Measurements from ENCODE around the gene PTPRM.

DNA sequence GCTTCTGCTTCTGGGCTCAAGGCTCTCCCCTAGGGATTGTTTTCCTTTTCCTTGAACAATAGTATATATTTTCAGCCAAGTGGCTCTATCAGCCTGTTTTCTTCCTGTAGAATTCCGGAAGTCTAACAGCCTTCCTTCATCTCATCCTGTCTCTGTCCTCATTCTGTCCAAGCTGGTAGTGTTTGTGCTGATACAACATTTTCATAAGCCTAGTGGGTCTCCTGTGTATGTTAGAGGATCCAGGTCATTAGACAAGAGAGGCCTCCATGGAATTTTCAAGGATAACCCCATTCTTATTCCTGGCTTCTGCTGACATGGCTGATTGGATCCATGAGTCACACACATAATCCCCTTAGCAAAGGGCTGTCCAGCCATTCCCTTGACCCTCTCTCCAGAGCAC lies 467.6 kb downstream of the PTPRM start:
- TF ChIP-seq, protein P1, sequence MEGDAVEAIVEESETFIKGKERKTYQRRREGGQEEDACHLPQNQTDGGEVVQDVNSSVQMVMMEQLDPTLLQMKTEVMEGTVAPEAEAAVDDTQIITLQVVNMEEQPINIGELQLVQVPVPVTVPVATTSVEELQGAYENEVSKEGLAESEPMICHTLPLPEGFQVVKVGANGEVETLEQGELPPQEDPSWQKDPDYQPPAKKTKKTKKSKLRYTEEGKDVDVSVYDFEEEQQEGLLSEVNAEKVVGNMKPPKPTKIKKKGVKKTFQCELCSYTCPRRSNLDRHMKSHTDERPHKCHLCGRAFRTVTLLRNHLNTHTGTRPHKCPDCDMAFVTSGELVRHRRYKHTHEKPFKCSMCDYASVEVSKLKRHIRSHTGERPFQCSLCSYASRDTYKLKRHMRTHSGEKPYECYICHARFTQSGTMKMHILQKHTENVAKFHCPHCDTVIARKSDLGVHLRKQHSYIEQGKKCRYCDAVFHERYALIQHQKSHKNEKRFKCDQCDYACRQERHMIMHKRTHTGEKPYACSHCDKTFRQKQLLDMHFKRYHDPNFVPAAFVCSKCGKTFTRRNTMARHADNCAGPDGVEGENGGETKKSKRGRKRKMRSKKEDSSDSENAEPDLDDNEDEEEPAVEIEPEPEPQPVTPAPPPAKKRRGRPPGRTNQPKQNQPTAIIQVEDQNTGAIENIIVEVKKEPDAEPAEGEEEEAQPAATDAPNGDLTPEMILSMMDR (conservative IDR thresholded peaks at IDR 0.05; ENCODE audit: low read depth, low read length) = no peak
- TF ChIP-seq RAD21 (IDR thresholded peaks at IDR 0.05; ENCODE audit: low read length) = no peak
- TF ChIP-seq POLR2A (IDR thresholded peaks at IDR 0.05; ENCODE audit: low read depth, low read length) = no peak
- TF ChIP-seq CHD1 (IDR thresholded peaks at IDR 0.05; ENCODE audit: low read depth, low read length) = no peak
- no peak for TF ChIP-seq MXI1 (IDR thresholded peaks at IDR 0.05; ENCODE audit: borderline replicate concordance, low read depth, low read length)
- TF ChIP-seq SMC3 (IDR thresholded peaks at IDR 0.05; ENCODE audit: low read depth, low read length) = no peak
- TF ChIP-seq NFE2L2 (IDR thresholded peaks at IDR 0.05; ENCODE audit: low read depth, low read length) = no peak
- TF ChIP-seq, protein P2, sequence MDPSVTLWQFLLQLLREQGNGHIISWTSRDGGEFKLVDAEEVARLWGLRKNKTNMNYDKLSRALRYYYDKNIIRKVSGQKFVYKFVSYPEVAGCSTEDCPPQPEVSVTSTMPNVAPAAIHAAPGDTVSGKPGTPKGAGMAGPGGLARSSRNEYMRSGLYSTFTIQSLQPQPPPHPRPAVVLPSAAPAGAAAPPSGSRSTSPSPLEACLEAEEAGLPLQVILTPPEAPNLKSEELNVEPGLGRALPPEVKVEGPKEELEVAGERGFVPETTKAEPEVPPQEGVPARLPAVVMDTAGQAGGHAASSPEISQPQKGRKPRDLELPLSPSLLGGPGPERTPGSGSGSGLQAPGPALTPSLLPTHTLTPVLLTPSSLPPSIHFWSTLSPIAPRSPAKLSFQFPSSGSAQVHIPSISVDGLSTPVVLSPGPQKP (IDR thresholded peaks at IDR 0.05; ENCODE audit: borderline replicate concordance, low read depth, low read length) = no peak
- no peak for TF ChIP-seq RFX5 (IDR thresholded peaks at IDR 0.05; ENCODE audit: low read depth, low read length)
- TF ChIP-seq MAFK (IDR thresholded peaks at IDR 0.05; ENCODE audit: low read depth, low read length) = peak; percentile 27
- TF ChIP-seq CEBPB (IDR thresholded peaks at IDR 0.05; ENCODE audit: low read depth, low read length) = no peak
- TF ChIP-seq, protein P3, sequence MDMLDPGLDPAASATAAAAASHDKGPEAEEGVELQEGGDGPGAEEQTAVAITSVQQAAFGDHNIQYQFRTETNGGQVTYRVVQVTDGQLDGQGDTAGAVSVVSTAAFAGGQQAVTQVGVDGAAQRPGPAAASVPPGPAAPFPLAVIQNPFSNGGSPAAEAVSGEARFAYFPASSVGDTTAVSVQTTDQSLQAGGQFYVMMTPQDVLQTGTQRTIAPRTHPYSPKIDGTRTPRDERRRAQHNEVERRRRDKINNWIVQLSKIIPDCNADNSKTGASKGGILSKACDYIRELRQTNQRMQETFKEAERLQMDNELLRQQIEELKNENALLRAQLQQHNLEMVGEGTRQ (IDR thresholded peaks at IDR 0.05; ENCODE audit: low read depth, low read length) = no peak
